Measurements from ENCODE around the gene ADGRL3. TPM values are rescaled to one million over a fixed set of nuclear protein-coding genes. Genes with fewer than 3 reads are reported as not detected.

Gene ADGRL3
- polyA plus RNA-seq, 1 experiment = 0.35 TPM

DNA sequence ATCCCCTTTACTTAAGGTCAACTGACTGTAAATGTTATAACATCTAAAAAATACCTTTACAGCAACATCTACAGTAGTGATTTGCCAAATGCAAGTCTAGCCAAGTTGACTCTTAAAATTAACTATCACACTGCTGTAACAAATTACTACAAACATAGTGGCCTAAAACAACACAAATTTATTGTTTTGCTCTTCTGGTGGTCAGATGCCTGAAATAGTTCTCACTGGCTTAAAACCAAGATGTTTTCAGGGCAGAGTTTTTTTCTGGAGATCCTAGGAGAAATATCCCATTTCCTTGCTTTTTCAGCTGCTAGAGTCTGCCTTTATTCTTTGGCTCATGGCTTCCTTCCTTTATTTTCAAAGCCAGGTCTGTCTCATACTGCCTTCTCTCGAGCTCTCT, 120.5 kb downstream of the ADGRL3 start:
- ChIA-PET POLR2A (no interaction called here), CTCF (no interaction called here)
- TF ChIP-seq CTCF (IDR thresholded peaks at IDR 0.05; ENCODE audit: low read depth, low read length) = no peak
- H3K4me3 ChIP-seq (ENCODE audit: low read depth, low read length) = no peak overlapping the region
- no peaks in the 10 kb centered on the region for H3K9me3 ChIP-seq (ENCODE audit: control insufficient read depth, insufficient read depth, low read length)
- H3K27ac ChIP-seq (ENCODE audit: low read depth, low read length) = no peak overlapping the region
- DNase-seq (ENCODE audit: low read depth, low spot score) = no peak
- no peaks in the 10 kb centered on the region for H3K27me3 ChIP-seq (ENCODE audit: control insufficient read depth, insufficient read depth, low read length)

GRCh38 chr4:61332693-61333092, 132.6 kb downstream of the ADGRL3 start:
- no peak for TF ChIP-seq CTCF (IDR thresholded peaks at IDR 0.05; ENCODE audit: low read depth, low read length)
- no peaks in the 10 kb centered on the region for H3K9me3 ChIP-seq (ENCODE audit: control insufficient read depth, insufficient read depth, low read length)
- CTCF ChIA-PET = no interaction called here

DNA sequence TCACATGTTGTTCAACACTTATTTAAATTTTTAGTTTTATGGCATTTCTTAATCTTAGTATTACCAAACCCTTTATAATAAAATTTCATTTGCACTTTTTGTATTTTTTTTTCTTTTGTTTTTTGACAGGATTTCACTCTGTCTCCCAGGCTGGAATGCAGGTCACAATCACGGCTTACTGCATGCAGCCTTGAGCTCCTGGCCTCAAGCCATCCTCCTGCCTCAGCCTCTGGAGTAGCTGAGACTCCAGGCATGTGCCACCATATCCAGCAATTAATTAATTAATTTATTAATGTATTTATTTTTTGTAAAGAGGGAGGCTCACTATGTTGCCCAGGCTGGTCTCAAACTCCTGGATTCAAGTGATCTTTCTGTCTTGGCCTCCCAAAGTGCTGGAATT, 133.4 kb downstream of the ADGRL3 start:
- POLR2A ChIA-PET = no interaction called here
- no peaks in the 10 kb centered on the region for H3K27me3 ChIP-seq (ENCODE audit: control insufficient read depth, insufficient read depth, low read length)
- no peak for DNase-seq (ENCODE audit: low read depth, low spot score)
- CTCF ChIA-PET = no interaction called here
- no peaks in the 10 kb centered on the region for H3K9me3 ChIP-seq (ENCODE audit: control insufficient read depth, insufficient read depth, low read length)
- H3K27ac ChIP-seq (ENCODE audit: low read depth, low read length) = no peak overlapping the region
- H3K4me3 ChIP-seq (ENCODE audit: low read depth, low read length) = no peak overlapping the region
- no peak for TF ChIP-seq CTCF (IDR thresholded peaks at IDR 0.05; ENCODE audit: low read depth, low read length)

More at GRCh38 chr4:61332693-61333092, 132.6 kb downstream of the ADGRL3 start:
- DNase-seq (ENCODE audit: low read depth, low spot score) = no peak
- POLR2A ChIA-PET = no interaction called here
- no peaks in the 10 kb centered on the region for H3K27me3 ChIP-seq (ENCODE audit: control insufficient read depth, insufficient read depth, low read length)
- no peak overlapping the region for H3K27ac ChIP-seq (ENCODE audit: low read depth, low read length)
- no peak overlapping the region for H3K4me3 ChIP-seq (ENCODE audit: low read depth, low read length)

- Histone ChIP-seq H3K27me3 (ENCODE audit: control insufficient read depth, insufficient read depth, low read length) (no peaks in the 10 kb centered on the region), H3K4me3 (ENCODE audit: low read depth, low read length) (no peak overlapping the region), H3K27ac (ENCODE audit: low read depth, low read length) (no peak overlapping the region), H3K9me3 (ENCODE audit: control insufficient read depth, insufficient read depth, low read length) (no peaks in the 10 kb centered on the region)
- POLR2A ChIA-PET = no interaction called here
- DNase-seq (ENCODE audit: low read depth, low spot score) = no peak
- no peak for TF ChIP-seq CTCF (IDR thresholded peaks at IDR 0.05; ENCODE audit: low read depth, low read length)
- CTCF ChIA-PET = no interaction called here
These were observed 135.2 kb downstream of the ADGRL3 start for GRCh38 chr4:61335241-61335763.

DNA sequence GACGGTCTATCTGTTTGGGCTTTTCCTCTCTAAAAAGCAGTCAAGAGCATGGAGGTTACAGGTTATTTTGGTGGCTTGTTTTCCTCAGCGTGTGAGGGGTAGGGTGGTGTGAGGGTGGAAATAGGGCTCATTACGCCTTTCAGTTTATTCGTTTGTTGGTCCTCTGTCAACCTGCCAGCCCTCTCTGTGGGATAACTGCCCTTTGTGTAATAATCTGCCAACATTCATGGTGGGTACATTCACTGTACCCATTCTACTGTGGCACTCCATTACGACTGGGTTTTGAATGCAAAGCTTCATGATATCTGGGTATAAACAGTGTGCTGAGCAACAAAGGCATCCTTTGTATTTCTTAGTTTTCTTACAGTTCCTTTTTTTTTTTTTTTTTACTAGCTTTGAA, 136.4 kb downstream of the ADGRL3 start:
- no peak for DNase-seq (ENCODE audit: low read depth, low spot score)
- POLR2A ChIA-PET = no interaction called here
- TF ChIP-seq CTCF (IDR thresholded peaks at IDR 0.05; ENCODE audit: low read depth, low read length) = no peak

More for the DNA sequence above, 136.4 kb downstream of the ADGRL3 start:
- H3K27me3 ChIP-seq (ENCODE audit: control insufficient read depth, insufficient read depth, low read length) = no peaks in the 10 kb centered on the region
- no peak overlapping the region for H3K27ac ChIP-seq (ENCODE audit: low read depth, low read length)
- no peak overlapping the region for H3K4me3 ChIP-seq (ENCODE audit: low read depth, low read length)
- CTCF ChIA-PET = interaction anchor here (0.6 kb wide), 1 partner anchor 30 kb away, joined by 3 read pairs; no protein-coding TSS in a partner anchor
- H3K9me3 ChIP-seq (ENCODE audit: control insufficient read depth, insufficient read depth, low read length) = no peaks in the 10 kb centered on the region
